NCI-H2227 (cell line): ENCODE data around the gene SH3GL2.

Experiments used
- DNase-seq: peaks from one replicate; lab custom pipeline; 2025; ENCODE audit not compliant: unreplicated experiment; lab: John Stamatoyannopoulos, UW

The SH3GL2 gene

DNA sequence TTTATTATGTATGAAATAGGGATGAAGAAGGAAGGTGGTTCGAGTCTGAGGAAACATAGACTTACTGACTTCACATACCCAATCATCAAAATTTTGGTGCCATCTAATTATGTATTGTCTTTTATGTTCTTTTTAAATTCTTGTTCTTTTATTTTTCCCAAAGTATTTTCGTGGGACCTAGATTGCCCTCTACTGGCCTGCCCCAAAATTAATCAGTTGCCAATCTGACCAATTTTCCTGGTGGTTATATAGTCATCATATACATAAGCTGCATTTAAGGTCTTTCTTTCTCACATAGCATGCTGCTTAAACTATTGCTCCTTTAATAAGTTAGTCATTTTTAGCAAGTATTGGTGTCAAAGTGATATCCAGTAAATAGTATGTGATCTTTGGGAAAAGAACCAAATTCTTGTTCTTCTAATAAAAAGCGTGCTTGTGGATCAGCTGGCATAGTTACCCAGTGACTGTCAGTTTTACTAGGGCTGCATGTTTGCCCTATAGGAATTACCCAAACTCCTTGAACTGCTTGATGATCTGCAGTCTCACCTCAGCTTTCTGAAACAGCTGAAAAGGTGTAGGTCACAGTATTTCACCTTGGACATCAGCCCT, 223.5 kb downstream of the SH3GL2 start:
- DNase-seq, result no peak

GRCh38 chr9:17807613-17808282, 228.9 kb downstream of the SH3GL2 start:
- DNase-seq, result no peak

DNA sequence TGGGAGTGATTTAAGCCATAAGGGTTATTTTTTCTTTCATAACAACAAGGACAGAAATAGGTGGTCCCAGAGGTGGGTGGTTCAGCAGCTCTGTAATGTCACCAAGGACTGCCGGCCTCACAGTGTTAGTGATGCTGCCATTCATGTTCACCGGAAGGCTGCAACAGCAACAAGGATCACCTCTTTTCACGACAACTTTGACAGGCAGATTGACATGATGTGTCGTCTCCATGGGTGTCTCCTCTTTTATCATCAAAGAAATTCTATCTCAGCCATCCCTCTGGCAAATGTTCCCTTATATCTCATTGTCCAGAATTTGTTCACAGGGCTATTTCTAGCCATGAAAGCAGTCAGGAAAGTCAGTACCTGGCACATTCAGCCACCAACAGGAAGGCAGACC, 231.5 kb downstream of the SH3GL2 start:
- DNase-seq, result no peak

GRCh38 chr9:17810728-17811571, 232.1 kb downstream of the SH3GL2 start:
- DNase-seq, result peak; percentile 65

DNA sequence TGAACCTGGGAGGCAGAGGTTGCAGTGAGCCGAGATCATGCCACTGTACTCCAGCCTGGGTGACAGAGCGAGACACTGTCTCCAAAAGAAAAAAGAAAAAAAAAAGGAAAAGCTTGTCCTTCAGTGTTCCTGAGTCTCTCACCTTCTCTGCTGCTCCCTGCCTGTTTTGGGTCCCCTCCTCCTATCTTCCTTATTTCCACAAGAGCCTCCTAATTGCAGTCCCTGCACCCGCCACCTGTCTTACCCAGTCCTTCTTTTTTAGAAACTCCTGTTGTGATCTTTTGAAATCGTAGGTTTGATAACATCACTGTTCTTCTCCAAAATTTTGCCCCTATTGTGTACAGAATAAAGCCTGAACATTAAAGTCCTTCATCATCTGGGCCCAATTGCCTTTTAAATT, 234.9 kb downstream of the SH3GL2 start:
- DNase-seq, result no peak

- no peak for DNase-seq
Measured at GRCh38 chr9:17816431-17817027, 237.7 kb downstream of the SH3GL2 start.

- DNase-seq, result no peak
Measured at GRCh38 chr9:17824191-17824590, 245.3 kb downstream of the SH3GL2 start.

- DNase-seq, result no peak
Measured at GRCh38 chr9:17824616-17825264, 245.9 kb downstream of the SH3GL2 start.

DNA sequence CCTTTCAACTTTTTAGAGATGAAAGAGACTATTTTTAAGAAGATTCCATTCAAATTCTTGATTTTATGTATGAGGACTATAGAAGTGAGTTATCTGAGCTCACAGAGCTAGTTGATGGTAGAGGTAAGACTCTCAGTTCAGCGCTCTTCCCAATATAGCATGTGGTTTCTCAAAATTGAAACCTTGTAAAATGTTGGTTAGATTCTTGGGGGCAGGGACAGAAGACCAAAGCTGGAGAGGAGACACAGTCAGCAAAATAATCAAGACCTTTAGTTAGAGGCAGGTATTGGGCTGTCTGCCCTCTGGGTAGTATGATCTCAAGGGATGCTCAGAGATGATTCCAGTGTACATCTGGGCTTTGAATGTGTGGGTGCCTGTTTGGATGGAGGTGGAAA, 246.4 kb downstream of the SH3GL2 start:
- no peak for DNase-seq

DNA sequence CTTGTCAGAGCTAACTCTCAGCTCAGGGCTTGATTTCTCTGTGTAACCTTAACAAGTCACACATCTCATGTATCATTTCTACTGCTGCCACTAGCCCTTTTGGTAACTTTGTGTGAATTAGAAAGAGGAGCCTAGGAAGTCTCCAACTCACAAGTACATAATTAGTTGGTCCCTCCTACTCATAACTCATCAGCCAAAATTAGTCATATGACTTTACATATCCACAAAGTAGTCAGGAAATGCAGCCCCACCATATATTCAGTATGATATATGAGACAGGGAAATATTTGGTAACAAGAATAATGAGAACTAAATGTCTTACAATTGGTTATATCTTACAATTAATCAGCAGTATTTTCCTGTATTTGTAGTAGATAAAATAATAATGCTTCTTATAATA, 250.2 kb downstream of the SH3GL2 start:
- DNase-seq, result no peak

- no peak for DNase-seq
Measured at GRCh38 chr9:17829812-17830385, 251.0 kb downstream of the SH3GL2 start.

- DNase-seq, result no peak
Measured at GRCh38 chr9:17832812-17833211, 253.9 kb downstream of the SH3GL2 start.

DNA sequence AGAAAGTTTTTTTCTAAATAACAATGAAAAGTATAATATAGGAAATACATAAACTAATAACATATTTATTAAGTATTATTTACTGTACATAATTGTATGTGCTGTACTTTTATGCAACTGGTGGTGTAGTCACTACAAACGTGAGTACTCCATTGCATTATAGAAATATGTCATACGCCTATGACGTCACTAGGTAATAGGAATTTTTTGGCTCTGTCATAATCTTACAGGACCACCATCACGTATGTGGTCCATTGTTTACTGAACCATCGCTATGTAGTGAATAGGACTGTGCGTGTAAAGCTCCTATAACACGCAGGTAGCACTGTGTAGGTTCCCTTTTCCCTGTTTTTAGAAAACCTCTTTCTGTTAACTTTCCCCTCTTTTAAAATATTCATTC, 255.0 kb downstream of the SH3GL2 start:
- DNase-seq, result no peak

GRCh38 chr9:17837965-17838364, 259.1 kb downstream of the SH3GL2 start:
- DNase-seq, result no peak

DNA sequence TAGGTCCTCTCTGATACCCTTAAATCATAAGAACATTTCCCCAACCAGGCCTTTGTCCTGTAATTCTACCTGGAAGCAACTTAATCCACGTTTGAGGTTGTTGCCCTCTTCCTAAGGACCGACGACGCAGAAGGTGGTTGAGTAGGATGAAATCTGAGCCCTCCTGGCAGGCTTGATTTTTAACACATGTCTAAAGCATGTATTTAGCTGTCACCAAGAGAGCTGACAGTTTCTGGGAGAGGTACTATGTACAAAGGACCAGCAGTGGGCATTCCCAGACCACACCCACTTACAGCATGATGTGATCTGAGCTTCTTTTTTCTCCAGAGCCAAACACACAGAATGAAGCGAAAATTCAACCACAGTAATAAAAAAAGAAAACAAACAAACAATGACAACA, 260.9 kb downstream of the SH3GL2 start:
- no peak for DNase-seq

DNA sequence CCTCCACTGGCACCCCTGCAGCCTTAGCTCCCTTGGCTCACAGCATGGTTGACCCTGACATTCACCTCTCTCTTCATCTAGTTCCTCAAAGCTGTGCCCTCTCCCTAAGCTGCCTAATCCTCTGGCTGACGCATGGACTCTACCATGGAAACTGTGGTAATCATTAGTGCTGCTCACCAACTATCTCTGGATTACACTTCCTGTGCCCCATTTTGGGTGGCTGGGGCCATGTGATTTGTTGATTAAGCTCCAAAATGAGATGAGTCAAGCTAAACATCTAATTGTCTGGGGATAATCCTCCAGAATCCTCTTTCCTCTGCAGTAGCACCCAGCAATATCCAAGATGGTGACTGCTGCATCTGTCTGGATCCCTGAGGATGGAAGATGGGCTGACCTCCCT, 264.4 kb downstream of the SH3GL2 start:
- no peak for DNase-seq
